ENCODE data around the gene MEG3. TPM values are rescaled to one million over a fixed set of nuclear protein-coding genes. Genes with fewer than 3 reads are reported as not detected.

MEG3 gene
- total RNA-seq, 2 experiments from 2014 or later = not detected

- no peaks in the 10 kb centered on the region for H3K36me3 ChIP-seq (ENCODE audit: insufficient read depth, low read length)
- H3K4me2 ChIP-seq (ENCODE audit: low read length) = no peak overlapping the region
- no peaks in the 10 kb centered on the region for H4K20me1 ChIP-seq (ENCODE audit: insufficient read depth, low read length)
- CTCF ChIA-PET (ENCODE audit: unreplicated experiment) = no interaction called here
- intact Hi-C loops (cut with micrococcal nuclease; ENCODE audit: unreplicated experiment) = no loop called here
- H3K9me3 ChIP-seq (ENCODE audit: low read length) = no peaks in the 10 kb centered on the region
- no peaks in the 10 kb centered on the region for H3K4me1 ChIP-seq (ENCODE audit: insufficient read depth, low read length, poor library complexity, severe bottlenecking)
- no peaks in the 10 kb centered on the region for H3K9me2 ChIP-seq (ENCODE audit: insufficient read depth, low read length)
- DNase-seq (ENCODE audit: low spot score) = no peak
- no TSS peak for BruUV-seq (replicated peaks)
- no peak overlapping the region for H2AFZ ChIP-seq (ENCODE audit: low read length)
- POLR2A ChIA-PET = no interaction called here
- no peak overlapping the region for H3K4me3 ChIP-seq (ENCODE audit: low read depth, low read length, poor library complexity, severe bottlenecking)
- TF ChIP-seq CTCF (conservative IDR thresholded peaks at IDR 0.05; ENCODE audit: low read length) (no peak), EZH2phosphoT487 (IDR thresholded peaks at IDR 0.05; ENCODE audit: borderline replicate concordance, low read depth, low read length) (no peak)
- no peaks in the 10 kb centered on the region for H3K79me2 ChIP-seq (ENCODE audit: insufficient read depth, low read depth, low read length)
- no peak overlapping the region for H3K27ac ChIP-seq (ENCODE audit: low read depth, low read length, poor library complexity, severe bottlenecking)
These were observed 18.5 kb downstream of the MEG3 start for GRCh38 chr14:100844421-100844820.

GRCh38 chr14:100844846-100845245, 18.9 kb downstream of the MEG3 start:
- Histone ChIP-seq H3K4me1 (ENCODE audit: insufficient read depth, low read length, poor library complexity, severe bottlenecking) (no peaks in the 10 kb centered on the region), H3K36me3 (ENCODE audit: insufficient read depth, low read length) (no peaks in the 10 kb centered on the region), H3K27ac (ENCODE audit: low read depth, low read length, poor library complexity, severe bottlenecking) (no peak overlapping the region), H2AFZ (ENCODE audit: low read length) (no peak overlapping the region), H3K4me3 (ENCODE audit: low read depth, low read length, poor library complexity, severe bottlenecking) (no peak overlapping the region), H4K20me1 (ENCODE audit: insufficient read depth, low read length) (no peaks in the 10 kb centered on the region), H3K4me2 (ENCODE audit: low read length) (no peak overlapping the region), H3K9me3 (ENCODE audit: low read length) (no peaks in the 10 kb centered on the region), H3K9me2 (ENCODE audit: insufficient read depth, low read length) (no peaks in the 10 kb centered on the region), H3K79me2 (ENCODE audit: insufficient read depth, low read depth, low read length) (no peaks in the 10 kb centered on the region)
- TF ChIP-seq CTCF (conservative IDR thresholded peaks at IDR 0.05; ENCODE audit: low read length) (no peak), EZH2phosphoT487 (IDR thresholded peaks at IDR 0.05; ENCODE audit: borderline replicate concordance, low read depth, low read length) (no peak)
- intact Hi-C loops (cut with micrococcal nuclease; ENCODE audit: unreplicated experiment) = no loop called here
- ChIA-PET CTCF (ENCODE audit: unreplicated experiment) (no interaction called here), POLR2A (no interaction called here)
- no TSS peak for BruUV-seq (replicated peaks)
- no peak for DNase-seq (ENCODE audit: low spot score)

- intact Hi-C loops (cut with micrococcal nuclease; ENCODE audit: unreplicated experiment) = no loop called here
- H4K20me1 ChIP-seq (ENCODE audit: insufficient read depth, low read length) = no peaks in the 10 kb centered on the region
- no peak overlapping the region for H2AFZ ChIP-seq (ENCODE audit: low read length)
- H3K79me2 ChIP-seq (ENCODE audit: insufficient read depth, low read depth, low read length) = no peaks in the 10 kb centered on the region
- H3K27ac ChIP-seq (ENCODE audit: low read depth, low read length, poor library complexity, severe bottlenecking) = no peak overlapping the region
- no peak overlapping the region for H3K4me3 ChIP-seq (ENCODE audit: low read depth, low read length, poor library complexity, severe bottlenecking)
- no peaks in the 10 kb centered on the region for H3K36me3 ChIP-seq (ENCODE audit: insufficient read depth, low read length)
- H3K4me2 ChIP-seq (ENCODE audit: low read length) = no peak overlapping the region
- DNase-seq (ENCODE audit: low spot score) = no peak
- CTCF ChIA-PET (ENCODE audit: unreplicated experiment) = no interaction called here
- POLR2A ChIA-PET = no interaction called here
- H3K9me3 ChIP-seq (ENCODE audit: low read length) = no peaks in the 10 kb centered on the region
- H3K4me1 ChIP-seq (ENCODE audit: insufficient read depth, low read length, poor library complexity, severe bottlenecking) = no peaks in the 10 kb centered on the region
- H3K9me2 ChIP-seq (ENCODE audit: insufficient read depth, low read length) = no peaks in the 10 kb centered on the region
- BruUV-seq (replicated peaks) = no TSS peak
- TF ChIP-seq EZH2phosphoT487 (IDR thresholded peaks at IDR 0.05; ENCODE audit: borderline replicate concordance, low read depth, low read length) (no peak), CTCF (conservative IDR thresholded peaks at IDR 0.05; ENCODE audit: low read length) (no peak)
These were observed 19.4 kb downstream of the MEG3 start for GRCh38 chr14:100845341-100845740.

All from OCI-LY7 (cell line).